ENCODE results near the gene RDH13. TPM values are rescaled to one million over a fixed set of nuclear protein-coding genes. Genes with fewer than 3 reads are reported as not detected.

Gene RDH13
- total and polyA plus RNA-seq, 10 of the 15 experiments (the other 5 are each of a cell fraction or from before 2014, with no cell fraction given): 1.3 to 11.6 (median 8.9) TPM

DNA sequence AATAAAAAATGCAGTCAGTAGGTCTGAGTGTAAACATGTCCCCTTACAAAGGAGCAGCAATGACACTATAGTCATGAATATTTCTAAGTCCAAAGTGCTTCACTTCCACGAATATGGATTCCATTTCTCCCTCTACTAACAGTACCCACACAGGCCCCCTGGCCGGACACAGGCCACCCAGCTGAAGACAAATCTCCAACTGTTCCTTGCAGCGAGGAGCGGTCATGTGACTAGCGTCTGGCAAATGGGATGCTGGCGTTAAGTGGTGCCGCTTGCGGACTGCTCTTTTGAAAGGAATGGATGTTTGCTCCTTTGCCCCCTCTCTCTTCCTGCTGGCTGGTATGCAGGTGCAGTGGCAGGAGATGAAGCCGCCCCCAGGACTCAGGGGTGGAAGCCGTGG lies 38.3 kb upstream of the RDH13 start (continued):
- TF ChIP-seq MYC (IDR thresholded peaks at IDR 0.05; ENCODE audit: insufficient read depth, insufficient read length, insufficient replicate concordance, low read length, severe bottlenecking) (no peak), SP1 (IDR thresholded peaks at IDR 0.05; ENCODE audit: low read depth, low read length) (no peak), ATF3 (IDR thresholded peaks at IDR 0.05; ENCODE audit: borderline replicate concordance, extremely low read depth, low read depth, low read length) (no peak), SMARCA5 (IDR thresholded peaks at IDR 0.05) (no peak), KLF5 (IDR thresholded peaks at IDR 0.05; ENCODE audit: partially characterized antibody) (no peak), PKNOX1 (IDR thresholded peaks at IDR 0.05) (no peak), TBL1XR1 (IDR thresholded peaks at IDR 0.05; ENCODE audit: low read depth, low read length) (no peak), NFIC (IDR thresholded peaks at IDR 0.05; ENCODE audit: low read depth, low read length) (no peak)
- TF ChIP-seq, protein P1, sequence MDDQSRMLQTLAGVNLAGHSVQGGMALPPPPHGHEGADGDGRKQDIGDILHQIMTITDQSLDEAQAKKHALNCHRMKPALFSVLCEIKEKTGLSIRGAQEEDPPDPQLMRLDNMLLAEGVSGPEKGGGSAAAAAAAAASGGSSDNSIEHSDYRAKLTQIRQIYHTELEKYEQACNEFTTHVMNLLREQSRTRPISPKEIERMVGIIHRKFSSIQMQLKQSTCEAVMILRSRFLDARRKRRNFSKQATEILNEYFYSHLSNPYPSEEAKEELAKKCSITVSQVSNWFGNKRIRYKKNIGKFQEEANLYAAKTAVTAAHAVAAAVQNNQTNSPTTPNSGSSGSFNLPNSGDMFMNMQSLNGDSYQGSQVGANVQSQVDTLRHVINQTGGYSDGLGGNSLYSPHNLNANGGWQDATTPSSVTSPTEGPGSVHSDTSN (IDR thresholded peaks at IDR 0.05; ENCODE audit: insufficient replicate concordance, low read depth, low read length): no peak

Measured in GM12878 (cell line).